ENCODE data around the gene ZNF32.

ZNF32 gene, protein sequence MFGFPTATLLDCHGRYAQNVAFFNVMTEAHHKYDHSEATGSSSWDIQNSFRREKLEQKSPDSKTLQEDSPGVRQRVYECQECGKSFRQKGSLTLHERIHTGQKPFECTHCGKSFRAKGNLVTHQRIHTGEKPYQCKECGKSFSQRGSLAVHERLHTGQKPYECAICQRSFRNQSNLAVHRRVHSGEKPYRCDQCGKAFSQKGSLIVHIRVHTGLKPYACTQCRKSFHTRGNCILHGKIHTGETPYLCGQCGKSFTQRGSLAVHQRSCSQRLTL

GRCh38 chr10:43648398-43649184 is at the start of gene ZNF32:
Gene ZNF32 (minus strand): TSS chr10:43648881. CDS start chr10:43646133, 2,748 bp downstream.
- H3K27ac ChIP-seq (ENCODE audit: low read length): peak within 1 kb of the TSS; percentile 62
- H3K9ac ChIP-seq (ENCODE audit: low read length in 2 of 2): peak within 1 kb of the TSS; percentile 75 to 84
- peak within 1 kb of the TSS; percentile 86 to 89 for H3K4me3 ChIP-seq (ENCODE audit: low read length in 2 of 2)
- H3K36me3 ChIP-seq (ENCODE audit: control insufficient read depth in 2 of 2, insufficient read depth in 2 of 2, low read length in 2 of 2): peaks cover 24 to 25% of the 10 kb centered on the region in 2 donors
- no peaks in the 10 kb centered on the region for H3K27me3 ChIP-seq (ENCODE audit: control insufficient read depth in 1 of 2, insufficient read depth in 2 of 2, low read length in 2 of 2)
- peaks cover 21% of the 10 kb centered on the region for H3K4me1 ChIP-seq (ENCODE audit: control insufficient read depth, insufficient read depth, low read length)
- peaks cover 25 to 28% of the 10 kb centered on the region in 2 donors for H3K9me3 ChIP-seq (ENCODE audit: control insufficient read depth in 2 of 2, low read length in 2 of 2)

- Histone ChIP-seq H3K4me1 (ENCODE audit: control insufficient read depth, insufficient read depth, low read length) (no peaks in the 10 kb centered on the region), H3K4me3 (ENCODE audit: low read length in 2 of 2) (no peak overlapping the region), H3K36me3 (ENCODE audit: control insufficient read depth in 2 of 2, insufficient read depth in 2 of 2, low read length in 2 of 2) (no peaks in the 10 kb centered on the region), H3K27me3 (ENCODE audit: control insufficient read depth in 1 of 2, insufficient read depth in 2 of 2, low read length in 2 of 2) (peaks cover 3% of the 10 kb centered on the region in 2 donors), H3K27ac (ENCODE audit: low read length) (no peak overlapping the region), H3K9me3 (ENCODE audit: control insufficient read depth in 2 of 2, low read length in 2 of 2) (no peaks in the 10 kb centered on the region), H3K9ac (ENCODE audit: low read length in 2 of 2) (no peak overlapping the region)
Measured at GRCh38 chr10:43698156-43698555, 49.5 kb upstream of the ZNF32 start.

DNA sequence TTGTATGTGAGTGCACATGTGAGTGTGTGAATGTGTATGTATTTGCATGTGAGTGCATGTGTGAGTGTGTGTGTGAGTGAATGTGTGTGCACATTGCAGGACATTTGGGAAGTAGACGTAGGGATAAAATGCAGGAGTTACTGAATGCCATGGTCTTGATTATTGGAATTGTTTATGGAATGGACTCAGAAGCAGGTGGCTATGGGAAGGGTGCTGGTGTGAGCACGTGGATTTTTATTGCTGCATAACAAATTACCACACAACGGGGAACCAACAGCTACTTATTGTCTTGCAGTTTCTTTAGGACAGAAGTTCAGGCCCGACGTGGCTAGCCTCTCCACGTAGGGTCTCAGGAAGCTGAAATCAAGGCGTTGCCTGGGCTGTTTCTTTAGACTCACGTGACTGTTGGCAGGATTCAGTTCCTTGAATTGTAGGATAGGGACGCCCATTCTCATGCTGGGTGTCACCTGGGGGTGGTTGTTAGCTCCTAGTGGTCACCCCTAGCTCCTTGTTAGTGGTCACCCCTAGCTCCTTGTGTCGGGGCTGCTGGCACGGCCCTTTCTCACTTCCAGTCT is 48.3 kb upstream of the ZNF32 start:
- H3K27me3 ChIP-seq (ENCODE audit: control insufficient read depth in 1 of 2, insufficient read depth in 2 of 2, low read length in 2 of 2): peaks cover 2 to 3% of the 10 kb centered on the region in 2 donors
- no peaks in the 10 kb centered on the region for H3K9me3 ChIP-seq (ENCODE audit: control insufficient read depth in 2 of 2, low read length in 2 of 2)
- no peaks in the 10 kb centered on the region for H3K4me1 ChIP-seq (ENCODE audit: control insufficient read depth, insufficient read depth, low read length)
- no peak overlapping the region for H3K27ac ChIP-seq (ENCODE audit: low read length)
- H3K36me3 ChIP-seq (ENCODE audit: control insufficient read depth in 2 of 2, insufficient read depth in 2 of 2, low read length in 2 of 2): no peaks in the 10 kb centered on the region
- H3K9ac ChIP-seq (ENCODE audit: low read length in 2 of 2): no peak overlapping the region
- H3K4me3 ChIP-seq (ENCODE audit: low read length in 2 of 2): no peak overlapping the region

DNA sequence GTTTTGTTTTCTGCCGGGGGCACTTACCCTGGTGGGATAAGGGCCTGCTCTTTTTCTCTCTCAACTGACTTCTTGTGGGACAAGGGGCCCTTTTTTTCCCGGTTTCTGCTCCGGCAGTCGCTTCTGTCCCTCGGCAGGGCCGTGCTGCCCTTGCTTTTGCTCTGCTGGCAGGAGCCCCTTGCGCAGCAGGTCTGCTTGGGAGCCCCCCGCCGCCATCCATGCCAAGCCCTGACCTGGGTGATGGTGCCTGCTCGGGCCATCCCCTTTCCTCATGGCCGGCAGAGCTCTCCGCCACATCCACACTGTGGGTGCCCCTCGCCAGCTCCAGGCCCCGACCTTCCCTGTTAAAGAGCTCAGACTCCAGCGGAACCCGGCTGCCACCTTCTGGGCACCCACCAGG is 47.0 kb upstream of the ZNF32 start:
- H3K27me3 ChIP-seq (ENCODE audit: control insufficient read depth in 1 of 2, insufficient read depth in 2 of 2, low read length in 2 of 2): peaks cover 0 to 3% of the 10 kb centered on the region in 2 donors
- H3K36me3 ChIP-seq (ENCODE audit: control insufficient read depth in 2 of 2, insufficient read depth in 2 of 2, low read length in 2 of 2): no peaks in the 10 kb centered on the region
- no peaks in the 10 kb centered on the region for H3K9me3 ChIP-seq (ENCODE audit: control insufficient read depth in 2 of 2, low read length in 2 of 2)
- no peaks in the 10 kb centered on the region for H3K4me1 ChIP-seq (ENCODE audit: control insufficient read depth, insufficient read depth, low read length)
- no peak overlapping the region for H3K27ac ChIP-seq (ENCODE audit: low read length)
- no peak overlapping the region for H3K4me3 ChIP-seq (ENCODE audit: low read length in 2 of 2)
- no peak overlapping the region for H3K9ac ChIP-seq (ENCODE audit: low read length in 2 of 2)

DNA sequence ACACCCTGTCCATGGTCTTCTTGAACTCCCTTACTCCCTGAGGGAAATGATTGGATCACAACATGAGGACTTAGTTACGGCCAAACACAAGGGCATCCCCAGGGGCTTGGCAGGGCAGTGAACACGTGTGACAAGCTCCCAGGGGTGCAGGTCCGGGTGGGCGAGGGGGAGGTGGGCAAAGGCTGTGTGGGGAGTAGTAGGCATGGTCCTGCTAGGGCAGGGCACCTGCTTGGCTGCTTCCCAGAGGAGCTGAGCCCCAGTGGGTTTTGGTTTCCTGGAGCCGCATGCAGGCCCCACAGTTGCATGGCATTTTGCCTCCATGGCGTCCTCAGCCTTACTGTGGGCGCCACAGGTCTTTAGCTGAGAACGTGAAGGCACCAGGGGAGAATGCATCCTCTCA is 46.6 kb upstream of the ZNF32 start:
- Histone ChIP-seq H3K27me3 (ENCODE audit: control insufficient read depth in 1 of 2, insufficient read depth in 2 of 2, low read length in 2 of 2) (peaks cover 0 to 3% of the 10 kb centered on the region in 2 donors), H3K4me1 (ENCODE audit: control insufficient read depth, insufficient read depth, low read length) (peaks cover under 1% of the 10 kb centered on the region), H3K9ac (ENCODE audit: low read length in 2 of 2) (no peak overlapping the region), H3K27ac (ENCODE audit: low read length) (no peak overlapping the region), H3K9me3 (ENCODE audit: control insufficient read depth in 2 of 2, low read length in 2 of 2) (no peaks in the 10 kb centered on the region), H3K4me3 (ENCODE audit: low read length in 2 of 2) (no peak overlapping the region), H3K36me3 (ENCODE audit: control insufficient read depth in 2 of 2, insufficient read depth in 2 of 2, low read length in 2 of 2) (no peaks in the 10 kb centered on the region)

DNA sequence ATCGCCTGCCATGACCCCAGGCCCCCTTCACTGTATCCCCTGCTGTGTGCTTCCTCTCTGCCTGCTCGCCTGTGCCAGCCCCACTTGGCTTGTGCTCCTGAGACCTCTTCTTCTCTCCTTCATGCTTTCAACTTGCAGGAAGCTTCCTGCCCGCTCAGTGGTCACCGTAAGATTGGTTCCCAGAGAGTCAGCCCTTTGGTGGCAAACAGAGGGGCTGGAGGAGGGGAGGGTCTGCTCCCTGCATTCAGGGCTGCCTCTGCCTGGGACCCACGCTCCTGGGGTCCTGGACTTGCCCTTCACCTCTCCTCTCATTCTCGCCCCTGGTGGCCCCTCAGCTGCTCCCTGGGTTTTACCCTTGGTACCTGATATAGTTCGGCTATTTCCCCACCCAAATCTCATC is 45.8 kb upstream of the ZNF32 start:
- Histone ChIP-seq H3K27me3 (ENCODE audit: control insufficient read depth in 1 of 2, insufficient read depth in 2 of 2, low read length in 2 of 2) (peaks cover 0 to 3% of the 10 kb centered on the region in 2 donors), H3K4me1 (ENCODE audit: control insufficient read depth, insufficient read depth, low read length) (peaks cover 6% of the 10 kb centered on the region), H3K36me3 (ENCODE audit: control insufficient read depth in 2 of 2, insufficient read depth in 2 of 2, low read length in 2 of 2) (no peaks in the 10 kb centered on the region), H3K27ac (ENCODE audit: low read length) (no peak overlapping the region), H3K9ac (ENCODE audit: low read length in 2 of 2) (no peak overlapping the region), H3K4me3 (ENCODE audit: low read length in 2 of 2) (no peak overlapping the region), H3K9me3 (ENCODE audit: control insufficient read depth in 2 of 2, low read length in 2 of 2) (no peaks in the 10 kb centered on the region)

GRCh38 chr10:43693602-43694001 is 44.9 kb upstream of the ZNF32 start:
- H3K36me3 ChIP-seq (ENCODE audit: control insufficient read depth in 2 of 2, insufficient read depth in 2 of 2, low read length in 2 of 2): no peaks in the 10 kb centered on the region
- no peak overlapping the region for H3K27ac ChIP-seq (ENCODE audit: low read length)
- H3K4me1 ChIP-seq (ENCODE audit: control insufficient read depth, insufficient read depth, low read length): peaks cover 9% of the 10 kb centered on the region
- H3K9me3 ChIP-seq (ENCODE audit: control insufficient read depth in 2 of 2, low read length in 2 of 2): no peaks in the 10 kb centered on the region
- H3K4me3 ChIP-seq (ENCODE audit: low read length in 2 of 2): no peak overlapping the region
- H3K9ac ChIP-seq (ENCODE audit: low read length in 2 of 2): no peak overlapping the region
- H3K27me3 ChIP-seq (ENCODE audit: control insufficient read depth in 1 of 2, insufficient read depth in 2 of 2, low read length in 2 of 2): peaks cover 0 to 3% of the 10 kb centered on the region in 2 donors

GRCh38 chr10:43692051-43692825 is 43.6 kb upstream of the ZNF32 start:
- H3K36me3 ChIP-seq (ENCODE audit: control insufficient read depth in 2 of 2, insufficient read depth in 2 of 2, low read length in 2 of 2): no peaks in the 10 kb centered on the region
- H3K9ac ChIP-seq (ENCODE audit: low read length in 2 of 2): no peak overlapping the region
- H3K27me3 ChIP-seq (ENCODE audit: control insufficient read depth in 1 of 2, insufficient read depth in 2 of 2, low read length in 2 of 2): peaks cover 0 to 3% of the 10 kb centered on the region in 2 donors
- H3K9me3 ChIP-seq (ENCODE audit: control insufficient read depth in 2 of 2, low read length in 2 of 2): no peaks in the 10 kb centered on the region
- H3K27ac ChIP-seq (ENCODE audit: low read length): no peak overlapping the region
- H3K4me1 ChIP-seq (ENCODE audit: control insufficient read depth, insufficient read depth, low read length): peaks cover 9% of the 10 kb centered on the region
- H3K4me3 ChIP-seq (ENCODE audit: low read length in 2 of 2): no peak overlapping the region

DNA sequence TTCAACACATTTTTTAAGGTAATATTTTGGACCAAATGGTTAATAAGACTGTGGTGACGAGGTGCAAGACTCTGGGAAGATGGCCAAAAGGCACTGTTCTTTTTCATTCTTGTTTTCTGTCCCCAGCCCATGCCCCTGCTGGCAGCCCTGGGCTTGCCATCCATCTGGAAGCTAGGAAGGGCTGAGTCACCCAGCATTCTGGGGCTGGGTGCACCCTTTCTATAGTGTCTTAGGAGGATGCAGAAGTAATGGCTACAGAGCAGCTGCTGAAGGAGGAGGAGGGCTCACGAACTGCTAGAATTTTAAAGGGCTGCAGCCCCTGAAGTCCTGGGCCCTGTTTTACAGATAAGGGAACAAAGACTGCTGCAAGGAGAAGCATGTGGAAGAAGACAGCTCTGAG is 42.8 kb upstream of the ZNF32 start:
- no peak overlapping the region for H3K27ac ChIP-seq (ENCODE audit: low read length)

GRCh38 chr10:43689955-43690771 is 41.5 kb upstream of the ZNF32 start:
- H3K9me3 ChIP-seq (ENCODE audit: control insufficient read depth in 2 of 2, low read length in 2 of 2): no peaks in the 10 kb centered on the region
- peak overlapping the region; percentile 72 to 78 for H3K9ac ChIP-seq (ENCODE audit: low read length in 2 of 2)
- H3K4me3 ChIP-seq (ENCODE audit: low read length in 2 of 2): peak overlapping the region; percentile 75 to 86
- H3K4me1 ChIP-seq (ENCODE audit: control insufficient read depth, insufficient read depth, low read length): peaks cover 9% of the 10 kb centered on the region
- H3K27ac ChIP-seq (ENCODE audit: low read length): peak overlapping the region; percentile 24
- H3K36me3 ChIP-seq (ENCODE audit: control insufficient read depth in 2 of 2, insufficient read depth in 2 of 2, low read length in 2 of 2): no peaks in the 10 kb centered on the region
- no peaks in the 10 kb centered on the region for H3K27me3 ChIP-seq (ENCODE audit: control insufficient read depth in 1 of 2, insufficient read depth in 2 of 2, low read length in 2 of 2)

More for the DNA sequence above, 42.8 kb upstream of the ZNF32 start:
- no peaks in the 10 kb centered on the region for H3K9me3 ChIP-seq (ENCODE audit: control insufficient read depth in 2 of 2, low read length in 2 of 2)
- no peaks in the 10 kb centered on the region for H3K36me3 ChIP-seq (ENCODE audit: control insufficient read depth in 2 of 2, insufficient read depth in 2 of 2, low read length in 2 of 2)
- H3K4me1 ChIP-seq (ENCODE audit: control insufficient read depth, insufficient read depth, low read length): peaks cover 9% of the 10 kb centered on the region
- peaks cover 0 to 3% of the 10 kb centered on the region in 2 donors for H3K27me3 ChIP-seq (ENCODE audit: control insufficient read depth in 1 of 2, insufficient read depth in 2 of 2, low read length in 2 of 2)
- no peak overlapping the region for H3K4me3 ChIP-seq (ENCODE audit: low read length in 2 of 2)
- no peak overlapping the region for H3K9ac ChIP-seq (ENCODE audit: low read length in 2 of 2)
